Neural cell (in vitro differentiated cells): ENCODE data around the gene AIPL1. TPM values are rescaled to one million over a fixed set of nuclear protein-coding genes. Genes with fewer than 3 reads are reported as not detected.

Source experiments
- H2AFZ ChIP-seq: fragments of 200-600, 300-800 bp; sonication (generic), shearing (Covaris generic); 2 replicates; pipeline ENCODE4 v1.6.0; 2014; ENCODE audit warnings: low read depth, mild to moderate bottlenecking, antibody characterized with exemption, low read length, moderate library complexity
- H3F3A ChIP-seq: fragments of 200-600 bp; shearing (Covaris generic); 2 replicates; pipeline ENCODE4 v1.6.1; 2016; ENCODE audit warnings: mild to moderate bottlenecking, moderate library complexity, mixed read lengths, antibody characterized with exemption, low read length; ENCODE audit not compliant: insufficient read depth, poor library complexity, severe bottlenecking
- H3K27ac ChIP-seq: fragments of 200-600, 300-800 bp; sonication (generic), shearing (Covaris generic); 2 replicates; pipeline ENCODE4 v1.5.1; 2014; ENCODE audit warnings: mild to moderate bottlenecking, low read length, moderate library complexity
- H3K27me3 ChIP-seq: fragments of 300-800, 200-600 bp; sonication (generic), shearing (Covaris generic); 2 replicates; pipeline ENCODE4 v1.6.0; 2014; ENCODE audit warnings: mild to moderate bottlenecking, low read depth, low read length, moderate library complexity; ENCODE audit not compliant: insufficient read depth
- H3K36me3 ChIP-seq: fragments of 300-800, 200-600 bp; sonication (generic), shearing (Covaris generic); 2 replicates; pipeline ENCODE4 v1.5.1; 2014; ENCODE audit warnings: mild to moderate bottlenecking, antibody characterized with exemption, low read length, moderate library complexity; ENCODE audit not compliant: insufficient read depth
- H3K4me2 ChIP-seq: fragments of 300-800, 200-600 bp; sonication (generic), shearing (Covaris generic); 2 replicates; pipeline ENCODE4 v1.6.0; 2014; ENCODE audit warnings: mild to moderate bottlenecking, low read length
- H3K4me3 ChIP-seq: fragments of 300-800, 200-600 bp; sonication (generic), shearing (Covaris generic); 2 replicates; pipeline ENCODE4 v1.5.1; 2014; ENCODE audit warnings: mild to moderate bottlenecking, low read length, moderate library complexity
- H3K79me2 ChIP-seq: fragments of 200-600 bp; shearing (Covaris generic); replicated peaks from 2 replicates; pipeline ENCODE4 v1.6.0; 2014; ENCODE audit warnings: mild to moderate bottlenecking, low read length, moderate library complexity; ENCODE audit not compliant: insufficient read depth
- H3K9ac ChIP-seq: fragments of 300-800, 200-600 bp; sonication (generic), shearing (Covaris generic); 2 replicates; pipeline ENCODE4 v1.6.1; 2016; ENCODE audit warnings: mild to moderate bottlenecking, low read length, mixed read lengths
- H3K9me2 ChIP-seq: fragments of 200-600 bp; shearing (Covaris generic); 2 replicates; pipeline ENCODE4 v1.6.1; 2016; ENCODE audit warnings: mild to moderate bottlenecking, low read length, mixed read lengths; ENCODE audit not compliant: insufficient read depth
- H3K9me3 ChIP-seq: fragments of 200-600, 300-800 bp; sonication (generic), shearing (Covaris generic); 2 replicates; pipeline ENCODE4 v1.6.1; 2016; ENCODE audit warnings: mild to moderate bottlenecking, mixed run types, low read length, moderate library complexity, mixed read lengths
- H4K20me1 ChIP-seq: fragments of 200-600 bp; shearing (Covaris generic); 2 replicates; pipeline ENCODE4 v1.6.1; 2016; ENCODE audit warnings: mild to moderate bottlenecking, mixed run types; ENCODE audit not compliant: insufficient read depth
- CTCF ChIP-seq: fragments of 450-650 bp; IDR thresholded peaks from 2 replicates; pipeline ENCODE4 v1.5.1; 2014; ENCODE audit warnings: antibody characterized with exemption, mild to moderate bottlenecking, moderate library complexity; ENCODE audit not compliant: poor library complexity, severe bottlenecking
- EP300 ChIP-seq: fragments of 450-650 bp; conservative IDR thresholded peaks from 2 replicates; pipeline ENCODE4 v1.6.1; 2014; ENCODE audit warnings: antibody characterized with exemption, mild to moderate bottlenecking, moderate library complexity; ENCODE audit not compliant: poor library complexity, severe bottlenecking
- EZH2 ChIP-seq: fragments of 200-600, 300-800 bp; shearing (Covaris generic), sonication (generic); IDR thresholded peaks from 2 replicates; pipeline ENCODE4 v1.6.1; 2014; ENCODE audit warnings: antibody characterized with exemption, low read length, borderline replicate concordance, mild to moderate bottlenecking; ENCODE audit not compliant: insufficient read depth, poor library complexity, severe bottlenecking
- MXI1 ChIP-seq: fragments of 450-650 bp; conservative IDR thresholded peaks from 2 replicates; pipeline ENCODE4 v1.6.1; 2014; ENCODE audit warnings: antibody characterized with exemption, mild to moderate bottlenecking; ENCODE audit not compliant: poor library complexity, severe bottlenecking
- POLR2AphosphoS5 ChIP-seq: IDR thresholded peaks from 2 replicates; pipeline ENCODE4 v1.6.1; 2012
- RAD21 ChIP-seq: fragments of 450-650 bp; conservative IDR thresholded peaks from 2 replicates; pipeline ENCODE4 v1.6.1; 2014; ENCODE audit warnings: antibody characterized with exemption, mild to moderate bottlenecking, moderate library complexity
- REST ChIP-seq: IDR thresholded peaks from 2 replicates; pipeline ENCODE4 v1.6.1; 2012; ENCODE audit warnings: borderline replicate concordance
- SMC3 ChIP-seq: fragments of 450-650 bp; conservative IDR thresholded peaks from 2 replicates; pipeline ENCODE4 v1.6.1; 2014; ENCODE audit warnings: antibody characterized with exemption, mild to moderate bottlenecking, moderate library complexity; ENCODE audit not compliant: poor library complexity
- TAF1 ChIP-seq: IDR thresholded peaks from 2 replicates; pipeline ENCODE4 v1.6.1; 2012; ENCODE audit warnings: low read depth
- polyA plus RNA-seq: library from polyadenylated mRNA; depleted of rRNA; stranded (reverse); fragments of >200 nt; gene quantifications from 2 replicates; pipeline ENCODE4 v1.2.3, GENCODE V29; 2014

Gene AIPL1
- polyA plus RNA-seq, 1 donor from 2014 or later: not detected

- no peaks in the 10 kb centered on the region for H3K9me3 ChIP-seq
- no peaks in the 10 kb centered on the region for H3K79me2 ChIP-seq
- H3K4me3 ChIP-seq: no peak overlapping the region
- no peak overlapping the region for H3K9ac ChIP-seq
- H3K27ac ChIP-seq: no peak overlapping the region
- no peaks in the 10 kb centered on the region for H3F3A ChIP-seq
- no peaks in the 10 kb centered on the region for H4K20me1 ChIP-seq
- H3K9me2 ChIP-seq: no peaks in the 10 kb centered on the region
- no peaks in the 10 kb centered on the region for H3K27me3 ChIP-seq
- H3K36me3 ChIP-seq: no peaks in the 10 kb centered on the region
- H2AFZ ChIP-seq: no peak overlapping the region
- no peak overlapping the region for H3K4me2 ChIP-seq
- TF ChIP-seq CTCF (no peak), POLR2AphosphoS5 (no peak), TAF1 (no peak), SMC3 (no peak), EP300 (no peak), RAD21 (no peak), MXI1 (no peak), EZH2 (no peak), REST (no peak)
Measured at GRCh38 chr17:6422654-6423241, 12.2 kb downstream of the AIPL1 start.

GRCh38 chr17:6421700-6422604, 13.0 kb downstream of the AIPL1 start:
- Histone ChIP-seq H3K9me2 (no peaks in the 10 kb centered on the region), H3F3A (no peaks in the 10 kb centered on the region), H2AFZ (no peak overlapping the region), H3K4me2 (no peak overlapping the region), H3K9ac (no peak overlapping the region), H3K36me3 (no peaks in the 10 kb centered on the region), H3K27me3 (no peaks in the 10 kb centered on the region), H3K4me3 (no peak overlapping the region), H3K9me3 (no peaks in the 10 kb centered on the region), H4K20me1 (no peaks in the 10 kb centered on the region), H3K79me2 (no peaks in the 10 kb centered on the region), H3K27ac (no peak overlapping the region)
- no peak for TF ChIP-seq TAF1
- no peak for TF ChIP-seq EZH2
- peak; percentile 97 for TF ChIP-seq CTCF
- TF ChIP-seq MXI1: no peak
- no peak for TF ChIP-seq EP300
- TF ChIP-seq SMC3: peak; percentile 100
- peak; percentile 100 for TF ChIP-seq RAD21
- TF ChIP-seq REST: no peak
- TF ChIP-seq POLR2AphosphoS5: no peak
